H1 (cell line): ENCODE measurements around the gene L3MBTL4. TPM values are rescaled to one million over a fixed set of nuclear protein-coding genes. Genes with fewer than 3 reads are reported as not detected.

ENCODE experiments used
- CTCF ChIA-PET: fragments of 300-600 bp; sonication (Branson Sonifier 250); formaldehyde crosslinking; loops from one replicate; lab custom pipeline; 2021; ENCODE audit not compliant: partially characterized antibody; lab: Charles Lee
- POLR2A ChIA-PET: fragments of 300-600 bp; sonication (Branson Sonifier 250); formaldehyde crosslinking; loops from one replicate; lab custom pipeline; 2021; ENCODE audit warnings: inconsistent platforms; ENCODE audit not compliant: partially characterized antibody; lab: Charles Lee
- DNase-seq, 2 experiments: peaks; one replicate each; pipeline versions ENCODE4 v3.0.0 to v3.0.0-alpha.2; 2010 to 2022; ENCODE audit warnings: low spot score in 2 of 2, low read depth in 1 of 2, mixed read lengths in 1 of 2
- FAIRE-seq: peaks from 2 replicates; lab custom pipeline; 2011; peaks lifted over from hg19 to GRCh38; lab: Jason Lieb, UNC
- H2AFZ ChIP-seq: 2 replicates; pipeline ENCODE4 v1.8.1; 2012; ENCODE audit warnings: low read length, inconsistent platforms
- H2AK5ac ChIP-seq: 2 replicates; pipeline ENCODE4 v1.6.1; 2013; ENCODE audit warnings: low read depth, low read length
- H2BK120ac ChIP-seq: replicated peaks from 2 replicates; pipeline ENCODE3; 2013; ENCODE audit warnings: low read depth, low read length, inconsistent platforms
- H2BK12ac ChIP-seq: 2 replicates; pipeline ENCODE4 v1.6.1; 2013; ENCODE audit warnings: low read depth, low read length
- H2BK15ac ChIP-seq: 2 replicates; pipeline ENCODE4 v1.6.1; 2013; ENCODE audit warnings: low read length
- H2BK20ac ChIP-seq: 2 replicates; pipeline ENCODE4 v1.6.1; 2013; ENCODE audit warnings: low read length
- H2BK5ac ChIP-seq: 2 replicates; pipeline ENCODE4 v1.6.1; 2013; ENCODE audit warnings: low read depth, low read length
- H3K14ac ChIP-seq: 2 replicates; pipeline ENCODE4 v1.6.1; 2013; ENCODE audit warnings: inconsistent platforms; ENCODE audit not compliant: insufficient read length
- H3K18ac ChIP-seq: 2 replicates; pipeline ENCODE4 v1.6.1; 2013; ENCODE audit warnings: low read length; ENCODE audit errors: extremely low read depth
- H3K23ac ChIP-seq: 2 replicates; pipeline ENCODE4 v1.6.1; 2013; ENCODE audit warnings: inconsistent platforms; ENCODE audit not compliant: insufficient read length
- H3K23me2 ChIP-seq: 2 replicates; pipeline ENCODE4 v1.6.1; 2013; ENCODE audit warnings: low read depth, low read length
- H3K27ac ChIP-seq: 2 replicates; pipeline ENCODE4 v1.6.1; 2011; ENCODE audit warnings: low read depth, low read length, inconsistent platforms
- H3K27me3 ChIP-seq, 4 experiments: replicated peaks in 1 of 4; 1 replicate in 1 of 4; 2 replicates in 3 of 4; pipeline versions ENCODE4 v1.6.1 to v1.8.1; 2011 to 2013; ENCODE audit warnings: low read length in 3 of 4, mild to moderate bottlenecking in 3 of 4, inconsistent platforms in 2 of 4, mixed read lengths in 2 of 4, moderate library complexity in 1 of 4; ENCODE audit not compliant: control insufficient read depth in 3 of 4, insufficient read depth in 3 of 4; ENCODE audit errors: extremely low read depth in 1 of 4
- H3K36me3 ChIP-seq, 4 experiments: 2 replicates each; pipeline versions ENCODE4 v1.6.1 to v1.8.1; 2011 to 2013; ENCODE audit warnings: mild to moderate bottlenecking in 4 of 4, low read length in 3 of 4, moderate library complexity in 2 of 4, control low read depth in 1 of 4, inconsistent platforms in 1 of 4; ENCODE audit not compliant: insufficient read depth in 4 of 4, control insufficient read depth in 2 of 4
- H3K4ac ChIP-seq: replicated peaks from 2 replicates; pipeline ENCODE3; 2013; ENCODE audit warnings: low read length, low read depth, mixed read lengths, inconsistent platforms; ENCODE audit not compliant: insufficient read length
- H3K4me1 ChIP-seq, 4 experiments: replicated peaks in 1 of 4; 1 replicate in 1 of 4; 2 replicates in 3 of 4; pipeline versions ENCODE4 v1.6.1 to v1.8.1; 2011 to 2013; ENCODE audit warnings: low read length in 3 of 4, inconsistent platforms in 2 of 4, mixed read lengths in 1 of 4; ENCODE audit not compliant: insufficient read depth in 4 of 4, control insufficient read depth in 3 of 4
- H3K4me2 ChIP-seq, 2 experiments: 2 replicates each; pipeline versions ENCODE4 v1.6.1 to v1.8.1; 2011 to 2013; ENCODE audit warnings: low read depth in 2 of 2, low read length in 2 of 2, control low read depth in 1 of 2, inconsistent platforms in 1 of 2, mild to moderate bottlenecking in 1 of 2; ENCODE audit not compliant: insufficient read depth in 1 of 2
- H3K4me3 ChIP-seq, 4 experiments: fragments of 200-600, 300-600 bp in 1 of 4; sonication (generic), shearing (Covaris generic), sonication (Bioruptor Twin) in 1 of 4; 2 replicates each; pipeline versions ENCODE4 v1.5.1 to v1.8.1; 2011 to 2016; ENCODE audit warnings: low read length in 4 of 4, low read depth in 3 of 4, control low read depth in 2 of 4, inconsistent platforms in 2 of 4, mild to moderate bottlenecking in 2 of 4, mixed read lengths in 1 of 4, moderate library complexity in 1 of 4; ENCODE audit not compliant: insufficient read depth in 2 of 4; ENCODE audit errors: extremely low read depth in 1 of 4
- H3K56ac ChIP-seq: replicated peaks from 2 replicates; pipeline ENCODE3; 2013; ENCODE audit warnings: low read depth, mild to moderate bottlenecking, mixed read lengths, low read length, inconsistent platforms; ENCODE audit not compliant: insufficient read length
- H3K79me1 ChIP-seq: 2 replicates; pipeline ENCODE4 v1.6.1; 2013; ENCODE audit warnings: low read depth, low read length, control low read depth
- H3K79me2 ChIP-seq, 2 experiments: 2 replicates each; pipeline versions ENCODE4 v1.6.1 to v1.8.1; 2012 to 2013; ENCODE audit warnings: low read length in 2 of 2, mild to moderate bottlenecking in 2 of 2, inconsistent platforms in 1 of 2; ENCODE audit not compliant: insufficient read depth in 2 of 2, control insufficient read depth in 1 of 2
- H3K9ac ChIP-seq, 4 experiments: replicated peaks in 1 of 4; 1 replicate in 1 of 4; 2 replicates in 3 of 4; pipeline versions ENCODE4 v1.6.1 to v1.8.1; 2011 to 2013; ENCODE audit warnings: low read depth in 3 of 4, low read length in 3 of 4, control low read depth in 2 of 4, mild to moderate bottlenecking in 2 of 4, moderate library complexity in 2 of 4, inconsistent platforms in 1 of 4; ENCODE audit errors: extremely low read depth in 1 of 4
- H3K9me3 ChIP-seq, 2 experiments: 2 replicates each; pipeline versions ENCODE4 v1.6.1 to v1.8.1; 2012 to 2013; ENCODE audit warnings: mild to moderate bottlenecking in 2 of 2, moderate library complexity in 2 of 2, control low read depth in 1 of 2, inconsistent platforms in 1 of 2, low read depth in 1 of 2, low read length in 1 of 2, mixed read lengths in 1 of 2; ENCODE audit not compliant: insufficient read depth in 2 of 2
- H4K20me1 ChIP-seq, 2 experiments: replicated peaks in 1 of 2; 2 replicates each; pipeline versions ENCODE3 to v1.8.1; 2011 to 2013; ENCODE audit warnings: inconsistent platforms in 2 of 2, low read length in 2 of 2, mild to moderate bottlenecking in 1 of 2; ENCODE audit not compliant: insufficient read depth in 2 of 2, control insufficient read depth in 1 of 2
- H4K5ac ChIP-seq: 2 replicates; pipeline ENCODE4 v1.6.1; 2013; ENCODE audit warnings: low read length, low read depth, mixed read lengths, inconsistent platforms; ENCODE audit not compliant: insufficient read length
- H4K8ac ChIP-seq: 2 replicates; pipeline ENCODE4 v1.8.0; 2013; ENCODE audit warnings: mild to moderate bottlenecking, moderate library complexity, low read length, inconsistent platforms; ENCODE audit not compliant: insufficient read depth; ENCODE audit errors: extremely low read depth
- H4K91ac ChIP-seq: replicated peaks from 2 replicates; pipeline ENCODE3; 2013; ENCODE audit warnings: low read length, mixed read lengths, inconsistent platforms; ENCODE audit not compliant: insufficient read length
- ATF3 ChIP-seq: IDR thresholded peaks from 2 replicates; pipeline ENCODE4 v1.6.1; 2011; ENCODE audit warnings: low read depth, mild to moderate bottlenecking, low read length; ENCODE audit not compliant: insufficient read depth
- BRCA1 ChIP-seq: IDR thresholded peaks from 2 replicates; pipeline ENCODE4 v1.6.1; 2012; ENCODE audit warnings: low read depth, low read length, improper control_type of control experiment
- FOSL1 ChIP-seq: IDR thresholded peaks from 2 replicates; pipeline ENCODE4 v1.6.1; 2011; ENCODE audit warnings: mild to moderate bottlenecking, low read depth, low read length, moderate library complexity; ENCODE audit not compliant: insufficient read depth
- HDAC2 ChIP-seq, 2 experiments: fragments of 300-600 bp in 1 of 2; sonication (generic) in 1 of 2; IDR thresholded peaks; 2 replicates each; pipeline ENCODE4 v1.6.1; 2011 to 2012; ENCODE audit warnings: low read depth in 2 of 2, low read length in 2 of 2, mild to moderate bottlenecking in 2 of 2, moderate library complexity in 2 of 2, borderline replicate concordance in 1 of 2, inconsistent platforms in 1 of 2
- PHF8 ChIP-seq: fragments of 200-600 bp; sonication (generic); conservative IDR thresholded peaks from 2 replicates; pipeline ENCODE4 v1.7.1; 2012; ENCODE audit warnings: low read depth, mild to moderate bottlenecking, inconsistent platforms, low read length, moderate library complexity
- POU5F1 ChIP-seq: IDR thresholded peaks from 2 replicates; pipeline ENCODE4 v1.6.1; 2011; ENCODE audit warnings: low read depth, mild to moderate bottlenecking, low read length, moderate library complexity
- RAD21 ChIP-seq, 2 experiments: IDR thresholded peaks in 1 of 2; conservative IDR thresholded peaks in 1 of 2; 2 replicates each; pipeline ENCODE4 v1.6.1; 2011; ENCODE audit warnings: low read depth in 2 of 2, low read length in 2 of 2, improper control_type of control experiment in 1 of 2, inconsistent platforms in 1 of 2, mild to moderate bottlenecking in 1 of 2, moderate library complexity in 1 of 2
- RFX5 ChIP-seq: IDR thresholded peaks from 2 replicates; pipeline ENCODE4 v1.6.1; 2011; ENCODE audit warnings: low read depth, low read length, improper control_type of control experiment, borderline replicate concordance
- SIN3A ChIP-seq, 2 experiments: IDR thresholded peaks in 1 of 2; conservative IDR thresholded peaks in 1 of 2; 2 replicates each; pipeline ENCODE4 v1.6.1; 2011 to 2012; ENCODE audit warnings: low read length in 2 of 2, improper control_type of control experiment in 1 of 2, low read depth in 1 of 2, mild to moderate bottlenecking in 1 of 2
- SP2 ChIP-seq: IDR thresholded peaks from 2 replicates; pipeline ENCODE4 v1.6.1; 2012; ENCODE audit warnings: mild to moderate bottlenecking, low read length, inconsistent platforms
- SUZ12 ChIP-seq: fragments of 200-600 bp; sonication (generic); IDR thresholded peaks from 2 replicates; pipeline ENCODE4 v1.6.1; 2012; ENCODE audit warnings: mild to moderate bottlenecking, inconsistent platforms, low read length, moderate library complexity, mixed read lengths
- WGBS, 2 experiments: shearing (Covaris generic) in 1 of 2; methylation state at CpG; one replicate each; pipeline versions ENCODE4 v1.1.6 to v1.1.7; 2013 to 2015; ENCODE audit warnings: low lambda C conversion rate in 2 of 2, mixed read lengths in 2 of 2, inconsistent platforms in 1 of 2, low coverage in 1 of 2, missing lambda C conversion rate in 1 of 2; ENCODE audit not compliant: insufficient replicate concordance in 2 of 2, insufficient coverage in 1 of 2, insufficient read length in 1 of 2; ENCODE audit errors: extremely low coverage in 1 of 2, missing lambda C conversion rate in 1 of 2; 5-methylcytosine and 5-hydroxymethylcytosine counted together
- polyA plus RNA-seq, 7 experiments: library from polyadenylated mRNA; depleted of rRNA in 3 of 7; stranded (reverse) in 5 of 7; unstranded in 2 of 7; fragments of >200 nt in 5 of 7; fragments of 200-250 nt in 2 of 7; gene quantifications; 1 replicate in 5 of 7; 2 replicates in 1 of 7; 4 replicates in 1 of 7; pipeline versions ENCODE4 v1.2.1 to v1.2.3, GENCODE V29; 2011 to 2013; ENCODE audit warnings: missing spikeins in 2 of 7, mixed read lengths in 2 of 7
- total RNA-seq: library from RNA; stranded (reverse); fragmentation: NEBNext Ultra II Directional; extraction: Animal tissue kit (Norgen Biotek cat#: 25700); gene quantifications from 2 replicates; pipeline ENCODE4 v1.2.1, GENCODE V29; 2021

L3MBTL4 gene
- total and polyA plus RNA-seq, 2 of the 8 experiments (the other 6 are each of a cell fraction or from before 2014, with no cell fraction given): 1.0 to 2.1 TPM

DNA sequence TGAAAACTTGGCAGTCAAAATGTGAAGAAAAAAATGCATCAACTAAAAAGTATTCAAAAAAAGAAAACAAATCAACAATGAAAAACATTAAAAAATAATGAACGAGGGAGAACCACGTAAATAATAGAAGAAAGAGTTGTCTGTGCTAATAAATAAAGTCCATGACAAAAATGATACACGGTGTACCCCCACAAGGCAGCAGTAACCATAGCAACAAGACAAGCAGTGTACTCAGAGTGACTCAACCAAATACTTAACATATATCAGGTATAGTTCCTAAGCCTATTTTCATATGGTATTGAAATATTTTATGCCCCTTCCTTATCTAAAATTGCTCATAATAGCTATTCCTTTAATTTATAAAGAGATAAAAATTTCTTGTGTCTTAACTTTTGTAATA lies 357.1 kb downstream of the L3MBTL4 start:
- no peak overlapping the region for H2BK12ac ChIP-seq
- no peak overlapping the region for H2BK20ac ChIP-seq
- no peak overlapping the region for H2BK5ac ChIP-seq
- H2AFZ ChIP-seq: no peak overlapping the region
- no peak overlapping the region for H3K23ac ChIP-seq
- no peaks in the 10 kb centered on the region for H3K79me1 ChIP-seq
- DNase-seq (no peak), FAIRE-seq (no peak)
- no peak overlapping the region for H3K4me2 ChIP-seq
- no peak overlapping the region for H2AK5ac ChIP-seq
- no peak overlapping the region for H2BK120ac ChIP-seq
- peaks cover 4 to 12% (median 7%) of the 10 kb centered on the region in 4 experiments; a peak in 6 of 7 replicates for H3K4me1 ChIP-seq
- no peak overlapping the region for H3K18ac ChIP-seq
- no peak overlapping the region for H3K27ac ChIP-seq
- ChIA-PET CTCF (no interaction called here), POLR2A (no interaction called here)
- no peaks in the 10 kb centered on the region for H3K79me2 ChIP-seq
- H3K23me2 ChIP-seq: no peaks in the 10 kb centered on the region; the same call in 1 of the 2 replicates
- no peaks in the 10 kb centered on the region for H4K20me1 ChIP-seq
- no peaks in the 10 kb centered on the region for H3K36me3 ChIP-seq
- no peak overlapping the region for H4K5ac ChIP-seq
- no peaks in the 10 kb centered on the region for H3K27me3 ChIP-seq
- no peak overlapping the region for H3K4ac ChIP-seq
- no peak overlapping the region for H2BK15ac ChIP-seq
- no peak for TF ChIP-seq FOSL1
- no peak for TF ChIP-seq ATF3
- TF ChIP-seq RFX5: no peak
- no peak for TF ChIP-seq PHF8
- no peak for TF ChIP-seq POU5F1
- no peak for TF ChIP-seq SIN3A (conservative IDR thresholded peaks at IDR 0.05 in 1 of 2, IDR thresholded peaks at IDR 0.05 in 1 of 2; ENCODE audit: low read depth in 1 of 2, low read length in 2 of 2)
- no peak for TF ChIP-seq SP2
- no peak for TF ChIP-seq SUZ12
- TF ChIP-seq HDAC2 (IDR thresholded peaks at IDR 0.05; ENCODE audit: borderline replicate concordance in 1 of 2, low read depth in 2 of 2, low read length in 2 of 2): no peak
- no peak for TF ChIP-seq RAD21 (IDR thresholded peaks at IDR 0.05 in 1 of 2, conservative IDR thresholded peaks at IDR 0.05 in 1 of 2; ENCODE audit: low read depth in 2 of 2, low read length in 2 of 2)
- TF ChIP-seq BRCA1: no peak
- TF ChIP-seq, all 59 proteins: peak for 0
- Histone ChIP-seq H3K9me3 (no peaks in the 10 kb centered on the region), H3K4me3 (no peak overlapping the region), H3K56ac (no peak overlapping the region), H3K14ac (no peak overlapping the region), H3K9ac (no peak overlapping the region), H4K91ac (no peak overlapping the region), H4K8ac (no peak overlapping the region)
- WGBS, 2 experiments: 92% methylated on average over 3 of the region's 3 CpGs; no CpG with 5 or more reads in 1 of the 2 experiments
